SK-N-SH (cell line): Measurements from ENCODE around the gene PHF20. TPM values are rescaled to one million over a fixed set of nuclear protein-coding genes. Genes with fewer than 3 reads are reported as not detected.

ENCODE experiments used
- CTCF ChIA-PET: fragments of 300-600, 350-600 bp; formaldehyde crosslinking; extraction: SDS; loops from one replicate; lab custom pipeline; 2021; lab: Yijun Ruan, JAX
- POLR2A ChIA-PET: fragments of 350-600 bp; sonication (Branson Sonifier 250); formaldehyde crosslinking; extraction: SDS; loops from one replicate; lab custom pipeline; 2020; ENCODE audit warnings: antibody characterized with exemption, inconsistent platforms; lab: Yijun Ruan, JAX
- DNase-seq: peaks from one replicate; pipeline ENCODE4 v3.0.0; 2012
- H2AFZ ChIP-seq: fragments of 200-600 bp; sonication (generic); 2 replicates; pipeline ENCODE4 v1.8.1; 2016; ENCODE audit warnings: antibody characterized with exemption, mild to moderate bottlenecking, low read depth
- H3F3A ChIP-seq: fragments of 200-600 bp; sonication (generic); replicated peaks from 2 replicates; pipeline ENCODE3; 2016; ENCODE audit warnings: antibody characterized with exemption, mild to moderate bottlenecking; ENCODE audit not compliant: insufficient read depth
- H3K27ac ChIP-seq, 2 experiments: fragments of 200-500 bp in 1 of 2; fragments of 200-600 bp in 1 of 2; sonication (Bioruptor generic) in 1 of 2; sonication (generic), shearing (Covaris generic) in 1 of 2; 2 replicates each; pipeline versions ENCODE4 v1.5.1 to v1.6.1; 2014 to 2016; ENCODE audit warnings: low read depth in 2 of 2, inconsistent platforms in 1 of 2, low read length in 1 of 2, mild to moderate bottlenecking in 1 of 2, mixed read lengths in 1 of 2
- H3K27me3 ChIP-seq: fragments of 200-600 bp; sonication (generic), shearing (Covaris generic); 2 replicates; pipeline ENCODE4 v1.6.1; 2016; ENCODE audit warnings: mixed run types; ENCODE audit not compliant: insufficient read depth
- H3K36me3 ChIP-seq, 2 experiments: fragments of 200-500 bp in 1 of 2; fragments of 200-600 bp in 1 of 2; sonication (Bioruptor generic) in 1 of 2; sonication (generic) in 1 of 2; replicated peaks in 1 of 2; 2 replicates each; pipeline versions ENCODE3 to v1.5.1; 2014 to 2016; ENCODE audit warnings: low read length in 1 of 2, mild to moderate bottlenecking in 1 of 2; ENCODE audit not compliant: insufficient read depth in 2 of 2, control insufficient read depth in 1 of 2
- H3K4me1 ChIP-seq, 2 experiments: fragments of 200-500 bp in 1 of 2; fragments of 200-600 bp in 1 of 2; sonication (Bioruptor generic) in 1 of 2; sonication (generic), shearing (Covaris generic) in 1 of 2; 2 replicates each; pipeline versions ENCODE4 v1.5.1 to v1.6.1; 2014 to 2016; ENCODE audit warnings: low read depth in 1 of 2, low read length in 1 of 2, mixed run types in 1 of 2; ENCODE audit not compliant: insufficient read depth in 2 of 2, control insufficient read depth in 1 of 2
- H3K4me2 ChIP-seq: fragments of 200-600 bp; sonication (generic), shearing (Covaris generic); 2 replicates; pipeline ENCODE4 v1.6.1; 2017; ENCODE audit warnings: mixed run types
- H3K4me3 ChIP-seq, 2 experiments: fragments of 200-500 bp in 1 of 2; fragments of 200-600 bp in 1 of 2; sonication (Bioruptor generic) in 1 of 2; sonication (generic), shearing (Covaris generic) in 1 of 2; 2 replicates each; pipeline versions ENCODE4 v1.5.1 to v1.8.1; 2014 to 2016; ENCODE audit warnings: low read depth in 2 of 2, inconsistent platforms in 1 of 2, low read length in 1 of 2, mild to moderate bottlenecking in 1 of 2, mixed read lengths in 1 of 2, moderate library complexity in 1 of 2
- H3K79me2 ChIP-seq: fragments of 200-600 bp; sonication (generic); 2 replicates; pipeline ENCODE4 v1.8.1; 2017; ENCODE audit warnings: mild to moderate bottlenecking; ENCODE audit not compliant: insufficient read depth
- H3K9ac ChIP-seq: fragments of 200-600 bp; sonication (generic); 2 replicates; pipeline ENCODE4 v1.6.1; 2017; ENCODE audit warnings: mixed run types
- H3K9me2 ChIP-seq: fragments of 200-600 bp; sonication (generic); 2 replicates; pipeline ENCODE4 v1.6.1; 2017; ENCODE audit warnings: mixed run types
- H3K9me3 ChIP-seq: fragments of 200-600 bp; sonication (generic); 2 replicates; pipeline ENCODE4 v1.6.1; 2017; ENCODE audit warnings: mixed run types, mild to moderate bottlenecking, moderate library complexity
- H4K20me1 ChIP-seq: fragments of 200-600 bp; sonication (generic); 2 replicates; pipeline ENCODE4 v1.6.1; 2017; ENCODE audit warnings: mild to moderate bottlenecking, mixed run types; ENCODE audit not compliant: insufficient read depth
- CHD2 ChIP-seq: fragments of 150-350 bp; IDR thresholded peaks from 2 replicates; pipeline ENCODE4 v1.6.1; 2018; ENCODE audit warnings: low read length; ENCODE audit not compliant: partially characterized antibody
- ELF1 ChIP-seq: IDR thresholded peaks from 2 replicates; pipeline ENCODE4 v1.4.0; 2012
- EP300 ChIP-seq, 2 experiments: IDR thresholded peaks; 2 replicates each; pipeline versions ENCODE4 v1.4.0 to v1.6.1; 2012; ENCODE audit warnings: borderline replicate concordance in 1 of 2, low read depth in 1 of 2, low read length in 1 of 2
- EZH2phosphoT487 ChIP-seq: fragments of 200-600 bp; sonication (generic); IDR thresholded peaks from 2 replicates; pipeline ENCODE4 v1.6.1; 2017; ENCODE audit warnings: low read depth, mixed run types, mild to moderate bottlenecking, antibody characterized with exemption, moderate library complexity, borderline replicate concordance
- FOXJ3 ChIP-seq: sonication (generic); formaldehyde crosslinking; IDR thresholded peaks from 2 replicates; pipeline ENCODE4 v1.5.1; 2020; ENCODE audit warnings: mild to moderate bottlenecking, missing genetic modification reagents
- FOXM1 ChIP-seq: IDR thresholded peaks from 2 replicates; pipeline ENCODE4 v1.4.0; 2012; ENCODE audit warnings: low read depth, mild to moderate bottlenecking
- GABPA ChIP-seq: IDR thresholded peaks from 2 replicates; pipeline ENCODE4 v1.4.0; 2012; ENCODE audit warnings: low read depth, mild to moderate bottlenecking
- MXI1 ChIP-seq: IDR thresholded peaks from 2 replicates; pipeline ENCODE4 v1.6.1; 2012; ENCODE audit warnings: mild to moderate bottlenecking, low read depth, low read length, improper control_type of control experiment
- NRF1 ChIP-seq: IDR thresholded peaks from 2 replicates; pipeline ENCODE4 v1.6.1; 2012; ENCODE audit warnings: low read depth, mild to moderate bottlenecking, low read length
- RXRA ChIP-seq: IDR thresholded peaks from 2 replicates; pipeline ENCODE4 v1.4.0; 2012; ENCODE audit warnings: low read depth, mild to moderate bottlenecking, borderline replicate concordance
- SIN3A ChIP-seq: IDR thresholded peaks from 2 replicates; pipeline ENCODE4 v1.6.1; 2012; ENCODE audit warnings: low read depth, mild to moderate bottlenecking, low read length, moderate library complexity, borderline replicate concordance
- SMC3 ChIP-seq: IDR thresholded peaks from 2 replicates; pipeline ENCODE4 v1.6.1; 2012; ENCODE audit warnings: low read depth, low read length, improper control_type of control experiment
- TCF12 ChIP-seq: IDR thresholded peaks from 2 replicates; pipeline ENCODE4 v1.4.0; 2012
- TEAD4 ChIP-seq: IDR thresholded peaks from 2 replicates; pipeline ENCODE4 v1.4.0; 2012; ENCODE audit warnings: mild to moderate bottlenecking, borderline replicate concordance; ENCODE audit not compliant: insufficient read depth
- YY1 ChIP-seq: IDR thresholded peaks from 2 replicates; pipeline ENCODE4 v1.4.0; 2012; ENCODE audit warnings: low read depth, mild to moderate bottlenecking
- WGBS: methylation state at CpG from one replicate; pipeline ENCODE4 v1.1.6; 2017; ENCODE audit warnings: low lambda C conversion rate; 5-methylcytosine and 5-hydroxymethylcytosine counted together
- polyA plus RNA-seq, 3 experiments: library from polyadenylated mRNA; depleted of rRNA; stranded (reverse); fragments of >200 nt; gene quantifications; 2 replicates each; pipeline ENCODE4 v1.2.3, GENCODE V29; 2012
- TF ChIP-seq, protein P1 (sequence below): fragments of 150-350 bp; IDR thresholded peaks from 2 replicates; pipeline ENCODE4 v1.6.1; 2017; ENCODE audit warnings: antibody characterized with exemption, low read length, low read depth, borderline replicate concordance
- TF ChIP-seq, protein P2 (sequence below): IDR thresholded peaks from 2 replicates; pipeline ENCODE4 v1.4.0; 2012; ENCODE audit warnings: low read depth, borderline replicate concordance

Gene PHF20
- polyA plus RNA-seq, 1 of the 3 experiments (the other 2 are of a cell fraction), result 23.8 TPM

DNA sequence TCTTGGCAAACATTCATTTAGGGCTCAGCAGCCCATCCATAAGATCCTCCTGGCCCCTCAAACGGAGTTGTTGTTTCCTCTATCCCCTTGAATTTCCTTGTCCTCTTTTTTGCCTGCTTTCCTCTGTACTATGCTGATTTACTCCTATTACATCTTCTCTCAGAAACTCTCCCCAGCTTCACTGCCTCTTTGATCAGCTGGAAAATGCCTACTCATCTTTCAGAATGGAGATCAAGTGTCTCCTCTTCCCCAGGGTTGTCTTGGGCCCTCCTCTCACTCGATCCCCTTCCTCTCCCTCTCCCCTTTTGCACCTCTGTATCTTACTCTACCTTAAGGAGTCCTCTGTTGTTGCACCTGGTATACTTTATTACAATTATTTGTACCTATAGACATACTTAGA lies 60.2 kb downstream of the PHF20 start (continued):
- no peak for TF ChIP-seq NRF1
- TF ChIP-seq CHD2, result no peak
- TF ChIP-seq MXI1, result no peak
- TF ChIP-seq EZH2phosphoT487, result no peak
- TF ChIP-seq RXRA, result no peak
- TF ChIP-seq EP300 (IDR thresholded peaks at IDR 0.05; ENCODE audit: borderline replicate concordance in 1 of 2, low read depth in 1 of 2, low read length in 1 of 2), result no peak
- no peak for TF ChIP-seq SIN3A
- TF ChIP-seq YY1, result no peak
- TF ChIP-seq GABPA, result no peak
- no peak for TF ChIP-seq TCF12

DNA sequence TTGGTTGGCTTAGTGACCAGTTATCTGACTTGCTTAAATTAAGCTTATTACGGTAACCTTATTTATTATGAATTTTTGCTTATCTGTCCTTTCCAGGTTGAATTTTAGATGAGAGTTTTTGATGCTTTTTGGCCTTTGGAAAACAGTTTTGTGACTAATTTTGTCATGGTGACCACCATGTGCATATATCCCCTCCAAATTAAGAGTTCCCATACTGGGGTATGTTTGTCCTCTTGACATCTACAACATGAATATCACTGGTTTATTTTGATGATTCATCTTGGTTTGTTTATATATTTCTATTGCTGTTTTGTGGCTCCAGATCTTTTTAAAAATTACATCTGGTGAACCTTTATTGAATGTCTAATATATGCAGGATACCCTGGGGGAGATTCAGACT lies 61.4 kb downstream of the PHF20 start:
- WGBS, result 100% methylated on average over 1 of the region's 1 CpG
- CTCF ChIA-PET, result interaction anchor here (0.8 kb wide), 1 partner anchor 99 kb away, joined by 3 read pairs; no protein-coding TSS in a partner anchor
- Histone ChIP-seq H3K36me3 (peaks cover 0 to 9% of the 10 kb centered on the region in 2 experiments), H3K27ac (no peak overlapping the region), H3F3A (peaks cover 9% of the 10 kb centered on the region), H3K4me1 (peaks cover 0 to 9% of the 10 kb centered on the region in 2 experiments; a peak in 2 of 4 replicates), H3K79me2 (peaks cover 70% of the 10 kb centered on the region), H3K27me3 (no peaks in the 10 kb centered on the region), H3K9ac (no peak overlapping the region), H3K4me3 (no peak overlapping the region), H4K20me1 (no peaks in the 10 kb centered on the region), H2AFZ (no peak overlapping the region), H3K9me3 (no peaks in the 10 kb centered on the region)
- no peak for DNase-seq
- POLR2A ChIA-PET, result no interaction called here
- TF ChIP-seq, protein P1, sequence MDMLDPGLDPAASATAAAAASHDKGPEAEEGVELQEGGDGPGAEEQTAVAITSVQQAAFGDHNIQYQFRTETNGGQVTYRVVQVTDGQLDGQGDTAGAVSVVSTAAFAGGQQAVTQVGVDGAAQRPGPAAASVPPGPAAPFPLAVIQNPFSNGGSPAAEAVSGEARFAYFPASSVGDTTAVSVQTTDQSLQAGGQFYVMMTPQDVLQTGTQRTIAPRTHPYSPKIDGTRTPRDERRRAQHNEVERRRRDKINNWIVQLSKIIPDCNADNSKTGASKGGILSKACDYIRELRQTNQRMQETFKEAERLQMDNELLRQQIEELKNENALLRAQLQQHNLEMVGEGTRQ, result no peak
- TF ChIP-seq FOXJ3 (CRISPR knock-in tag), result no peak
- TF ChIP-seq TEAD4, result no peak
- TF ChIP-seq EP300 (IDR thresholded peaks at IDR 0.05; ENCODE audit: borderline replicate concordance in 1 of 2, low read depth in 1 of 2, low read length in 1 of 2), result no peak
- no peak for TF ChIP-seq MXI1
- TF ChIP-seq SMC3, result no peak
- TF ChIP-seq, protein P2, sequence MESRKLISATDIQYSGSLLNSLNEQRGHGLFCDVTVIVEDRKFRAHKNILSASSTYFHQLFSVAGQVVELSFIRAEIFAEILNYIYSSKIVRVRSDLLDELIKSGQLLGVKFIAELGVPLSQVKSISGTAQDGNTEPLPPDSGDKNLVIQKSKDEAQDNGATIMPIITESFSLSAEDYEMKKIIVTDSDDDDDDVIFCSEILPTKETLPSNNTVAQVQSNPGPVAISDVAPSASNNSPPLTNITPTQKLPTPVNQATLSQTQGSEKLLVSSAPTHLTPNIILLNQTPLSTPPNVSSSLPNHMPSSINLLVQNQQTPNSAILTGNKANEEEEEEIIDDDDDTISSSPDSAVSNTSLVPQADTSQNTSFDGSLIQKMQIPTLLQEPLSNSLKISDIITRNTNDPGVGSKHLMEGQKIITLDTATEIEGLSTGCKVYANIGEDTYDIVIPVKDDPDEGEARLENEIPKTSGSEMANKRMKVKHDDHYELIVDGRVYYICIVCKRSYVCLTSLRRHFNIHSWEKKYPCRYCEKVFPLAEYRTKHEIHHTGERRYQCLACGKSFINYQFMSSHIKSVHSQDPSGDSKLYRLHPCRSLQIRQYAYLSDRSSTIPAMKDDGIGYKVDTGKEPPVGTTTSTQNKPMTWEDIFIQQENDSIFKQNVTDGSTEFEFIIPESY, result no peak
- TF ChIP-seq FOXM1, result no peak
- no peak for TF ChIP-seq ELF1
- no peak for TF ChIP-seq NRF1
- TF ChIP-seq, all 33 proteins: peak for 0
- H3K4me2 ChIP-seq, result no peak overlapping the region
- H3K9me2 ChIP-seq, result no peaks in the 10 kb centered on the region
